WI38 (cell line): ENCODE measurements around the gene AP2A1.

Experiments used
- H3K4me3 ChIP-seq: 2 replicates; pipeline ENCODE4 v1.5.1; 2011; ENCODE audit warnings: low read depth, mild to moderate bottlenecking, control low read depth, low read length
- TF ChIP-seq, protein P1 (sequence below): IDR thresholded peaks from 2 replicates; pipeline ENCODE4 v1.5.1; 2012; ENCODE audit warnings: low read depth, mild to moderate bottlenecking, control low read depth, low read length

Gene AP2A1

DNA sequence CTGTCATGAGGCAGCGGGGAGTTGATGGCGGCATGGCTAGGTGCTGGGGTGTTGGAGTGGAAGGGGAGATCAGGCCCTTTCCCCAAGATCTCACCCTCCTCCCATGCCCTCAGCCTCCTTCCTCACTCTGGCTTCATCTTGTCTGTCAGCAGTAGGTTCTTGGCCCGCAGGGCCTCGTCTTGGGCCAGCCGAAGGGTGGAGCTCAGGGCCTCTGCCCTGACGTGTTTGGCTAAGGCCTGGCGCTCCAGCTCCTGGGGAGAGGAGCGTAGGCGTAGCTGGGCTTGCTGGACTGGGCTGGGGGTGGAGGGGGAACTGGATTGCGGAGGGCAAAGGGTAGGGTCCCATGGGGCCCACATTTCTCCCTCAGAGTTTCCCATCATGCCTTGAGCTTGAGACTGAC, 26.9 kb upstream of the AP2A1 start:
- TF ChIP-seq, protein P1, sequence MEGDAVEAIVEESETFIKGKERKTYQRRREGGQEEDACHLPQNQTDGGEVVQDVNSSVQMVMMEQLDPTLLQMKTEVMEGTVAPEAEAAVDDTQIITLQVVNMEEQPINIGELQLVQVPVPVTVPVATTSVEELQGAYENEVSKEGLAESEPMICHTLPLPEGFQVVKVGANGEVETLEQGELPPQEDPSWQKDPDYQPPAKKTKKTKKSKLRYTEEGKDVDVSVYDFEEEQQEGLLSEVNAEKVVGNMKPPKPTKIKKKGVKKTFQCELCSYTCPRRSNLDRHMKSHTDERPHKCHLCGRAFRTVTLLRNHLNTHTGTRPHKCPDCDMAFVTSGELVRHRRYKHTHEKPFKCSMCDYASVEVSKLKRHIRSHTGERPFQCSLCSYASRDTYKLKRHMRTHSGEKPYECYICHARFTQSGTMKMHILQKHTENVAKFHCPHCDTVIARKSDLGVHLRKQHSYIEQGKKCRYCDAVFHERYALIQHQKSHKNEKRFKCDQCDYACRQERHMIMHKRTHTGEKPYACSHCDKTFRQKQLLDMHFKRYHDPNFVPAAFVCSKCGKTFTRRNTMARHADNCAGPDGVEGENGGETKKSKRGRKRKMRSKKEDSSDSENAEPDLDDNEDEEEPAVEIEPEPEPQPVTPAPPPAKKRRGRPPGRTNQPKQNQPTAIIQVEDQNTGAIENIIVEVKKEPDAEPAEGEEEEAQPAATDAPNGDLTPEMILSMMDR = no peak
- no peak overlapping the region for H3K4me3 ChIP-seq

DNA sequence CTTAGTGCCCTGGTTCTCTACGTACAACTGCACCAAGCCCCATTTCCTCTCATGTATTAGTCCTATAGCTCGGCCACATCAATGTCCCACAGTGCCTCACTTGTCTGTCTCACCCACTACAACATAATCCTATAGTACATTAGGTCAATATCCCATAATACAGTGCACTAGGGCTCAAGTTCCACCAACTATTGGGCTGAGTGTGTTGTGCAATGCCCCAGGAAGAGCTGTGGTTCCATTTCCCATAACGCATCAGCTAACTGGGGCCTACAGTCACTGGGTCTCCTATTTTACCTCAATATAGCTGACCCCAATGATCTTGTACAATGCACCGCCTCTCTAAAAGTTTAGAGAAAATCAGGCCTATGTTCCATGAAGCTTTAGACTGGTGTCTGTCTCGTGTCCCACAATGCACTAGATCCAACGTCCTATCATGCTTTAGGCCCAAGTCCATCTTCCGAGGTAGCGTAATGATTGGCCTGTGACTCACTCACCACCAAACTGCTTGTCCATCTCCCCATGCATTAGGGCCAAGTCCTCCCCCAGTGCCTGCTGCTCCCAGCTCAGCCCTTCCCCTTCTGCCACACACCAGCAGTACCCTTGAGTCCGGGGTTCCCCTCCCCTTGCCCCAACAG, 25.5 kb upstream of the AP2A1 start:
- TF ChIP-seq, protein P1 = no peak
- no peak overlapping the region for H3K4me3 ChIP-seq

DNA sequence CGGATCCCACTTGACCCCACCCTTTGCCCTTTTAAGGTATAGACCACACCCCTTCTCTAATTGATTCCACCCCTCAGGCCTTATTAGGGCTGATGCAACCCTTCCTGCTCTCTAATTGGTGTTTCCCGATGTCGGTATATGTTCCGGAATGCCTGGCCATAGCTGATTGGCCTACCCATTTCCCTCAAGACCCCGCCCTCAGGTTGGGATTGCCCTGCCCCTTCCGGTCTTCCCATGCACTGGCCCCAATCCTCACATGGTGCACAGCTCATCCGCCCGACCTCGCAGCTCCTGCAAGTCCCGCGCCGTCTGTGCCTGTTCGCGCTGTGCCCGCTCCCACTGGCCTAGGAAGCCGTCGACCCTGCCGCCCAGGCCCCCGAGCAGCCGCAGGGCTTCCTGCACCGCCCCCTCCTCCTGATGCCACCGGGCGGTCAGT, 21.8 kb upstream of the AP2A1 start:
- no peak overlapping the region for H3K4me3 ChIP-seq
- TF ChIP-seq, protein P1 = no peak

DNA sequence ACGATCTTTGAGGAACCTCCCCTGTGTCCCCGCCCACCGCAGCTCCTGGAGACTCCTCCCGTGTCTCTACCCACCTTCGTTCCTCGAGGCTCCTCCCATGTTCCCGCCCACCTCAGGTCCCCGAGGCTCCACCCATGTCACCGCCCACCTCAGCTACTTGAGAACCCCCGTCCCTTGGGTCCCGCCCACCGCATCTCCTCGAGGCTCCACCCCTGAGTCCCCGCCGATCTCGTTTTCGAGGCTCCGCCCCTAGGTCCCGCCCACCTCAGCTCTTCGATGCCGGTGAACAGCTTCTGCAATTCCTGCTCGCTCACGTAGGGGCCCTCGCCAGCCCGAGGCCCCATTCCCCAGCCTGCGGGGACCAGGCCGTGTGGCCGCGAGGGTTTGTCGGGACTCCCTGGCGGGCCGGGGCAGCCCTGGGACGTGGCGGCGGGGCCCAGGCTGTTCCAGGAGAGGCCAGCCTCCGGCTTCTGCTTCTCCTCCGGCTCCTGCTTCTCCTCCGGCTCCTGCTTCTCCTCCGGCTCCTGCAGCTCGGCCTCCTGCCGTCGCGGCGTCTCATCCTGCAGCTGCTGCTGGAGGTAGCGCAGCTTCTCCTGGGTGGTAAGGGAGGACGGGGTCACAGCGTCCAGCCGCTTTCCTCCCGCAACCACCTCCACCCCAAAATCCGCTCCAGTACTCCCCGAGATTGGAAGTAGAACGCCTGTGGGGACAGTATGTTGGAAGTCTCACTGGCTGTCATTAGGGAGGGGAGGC, 20.4 kb upstream of the AP2A1 start:
- no peak overlapping the region for H3K4me3 ChIP-seq
- TF ChIP-seq, protein P1 = no peak

DNA sequence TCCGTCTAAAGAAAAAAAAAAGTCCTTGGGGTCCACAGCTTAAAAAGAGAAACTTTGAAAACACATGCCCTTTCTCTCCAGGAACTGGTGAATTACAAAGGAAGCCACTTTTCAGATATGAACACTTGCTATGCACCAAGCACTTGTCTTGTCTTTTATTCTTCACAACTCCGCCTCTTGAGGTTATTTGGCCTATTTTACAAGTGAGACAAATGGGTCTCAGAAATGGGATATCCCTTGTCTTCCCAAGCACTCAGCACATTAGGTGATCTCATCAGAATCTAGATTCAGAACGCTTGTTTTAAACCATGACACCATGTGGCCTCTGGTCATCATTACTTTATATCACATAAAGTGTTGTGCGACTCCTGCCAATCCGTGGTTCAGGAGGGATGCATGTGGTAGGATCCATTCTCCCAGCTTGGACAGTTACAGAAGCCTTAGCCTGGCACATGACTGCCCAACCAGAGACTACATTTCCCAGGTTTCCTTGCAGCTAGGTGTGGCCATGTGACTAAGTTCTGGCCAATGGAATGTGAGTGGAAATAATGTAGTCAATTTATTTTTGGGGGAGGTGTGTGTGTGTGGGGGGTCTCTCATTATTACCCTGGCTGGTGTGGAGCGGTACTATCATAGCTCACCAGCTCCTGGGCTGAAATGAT, 17.6 kb upstream of the AP2A1 start:
- TF ChIP-seq, protein P1 = no peak
- H3K4me3 ChIP-seq = no peak overlapping the region

DNA sequence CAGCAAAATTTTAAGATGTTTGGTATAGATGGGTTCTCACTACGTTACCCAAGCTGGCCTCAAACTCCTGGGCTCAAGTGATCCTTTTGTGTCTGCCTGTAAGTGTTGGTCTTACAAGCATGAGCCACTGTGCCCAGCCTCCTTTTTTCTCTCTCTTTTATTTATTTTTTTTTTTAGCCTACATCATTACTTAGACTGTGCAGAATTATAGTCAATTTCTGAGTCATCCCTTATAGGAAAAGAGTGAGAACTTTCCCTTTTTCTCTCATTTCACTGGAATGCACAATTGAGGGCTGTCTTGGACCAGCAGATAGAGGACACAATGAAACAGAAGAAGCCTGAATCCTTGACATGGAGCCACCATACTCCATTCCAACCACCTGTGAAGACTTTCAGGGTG, 17.0 kb upstream of the AP2A1 start:
- TF ChIP-seq, protein P1 = no peak
- H3K4me3 ChIP-seq = no peak overlapping the region

DNA sequence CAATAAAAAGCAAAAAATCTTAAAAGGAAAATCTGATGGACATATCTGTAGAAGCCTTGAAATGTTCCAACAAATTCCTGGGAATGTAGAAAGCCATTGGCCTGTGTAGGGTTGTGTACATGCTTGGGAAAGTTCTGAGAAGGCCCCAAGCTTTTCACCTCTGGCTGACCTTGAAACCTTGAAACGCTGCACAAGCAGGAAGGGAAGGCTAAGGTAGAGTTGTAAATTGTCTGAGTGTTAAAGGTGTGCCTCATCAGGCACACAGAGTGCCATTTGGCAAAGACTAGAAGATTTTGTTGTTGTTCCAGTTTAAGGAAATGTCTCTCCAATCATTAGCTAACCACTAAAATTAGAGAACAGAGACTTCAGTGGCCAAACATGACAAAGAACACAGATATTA, 14.1 kb upstream of the AP2A1 start:
- H3K4me3 ChIP-seq = no peak overlapping the region
- TF ChIP-seq, protein P1 = no peak
